Keratinocyte (primary cell): Measurements from ENCODE around the gene ZFAND6.

Experiments used
- EZH2 ChIP-seq: IDR thresholded peaks from one replicate; pipeline ENCODE4 v1.6.1; 2012; ENCODE audit warnings: inconsistent platforms, mild to moderate bottlenecking, low read length, moderate library complexity
- TF ChIP-seq, protein P1 (sequence below), 3 experiments: IDR thresholded peaks in 1 of 3; conservative IDR thresholded peaks in 1 of 3; optimal IDR thresholded peaks in 1 of 3; 2 replicates in 2 of 3; 3 replicates in 1 of 3; pipeline versions ENCODE3 to v1.5.1; 2011; ENCODE audit warnings: low read length in 3 of 3, mild to moderate bottlenecking in 3 of 3, moderate library complexity in 2 of 3, control low read depth in 1 of 3, inconsistent platforms in 1 of 3; ENCODE audit not compliant: insufficient read depth in 2 of 3; ENCODE audit errors: extremely low read depth in 1 of 3

DNA sequence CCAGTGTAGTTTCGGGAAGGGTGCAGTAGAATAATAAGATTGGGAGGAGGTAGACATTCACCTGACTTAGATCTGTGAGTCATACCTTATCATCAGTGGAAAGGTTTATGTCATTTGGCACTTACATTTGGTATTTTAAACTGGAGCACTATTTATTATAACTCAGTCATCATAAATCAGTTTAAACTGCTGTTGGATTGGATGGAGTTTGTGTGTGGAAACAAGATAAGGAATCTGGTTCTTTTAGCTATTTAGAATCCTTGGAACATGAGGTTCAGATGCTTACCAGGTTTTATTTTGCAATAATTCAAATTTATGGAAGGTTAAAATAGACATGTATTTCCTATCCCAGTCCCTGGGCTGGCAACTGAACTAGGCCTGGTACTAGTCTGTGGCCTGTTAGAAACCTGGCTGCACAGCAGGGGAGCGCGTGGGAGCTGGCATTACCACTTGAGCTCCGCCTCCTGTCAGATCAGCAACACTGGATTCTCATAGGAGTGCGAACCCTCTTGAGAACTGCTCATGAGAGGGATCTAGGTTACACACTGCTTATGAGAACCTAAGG, 34.5 kb downstream of the ZFAND6 start:
- TF ChIP-seq EZH2, result no peak
- TF ChIP-seq, protein P1, sequence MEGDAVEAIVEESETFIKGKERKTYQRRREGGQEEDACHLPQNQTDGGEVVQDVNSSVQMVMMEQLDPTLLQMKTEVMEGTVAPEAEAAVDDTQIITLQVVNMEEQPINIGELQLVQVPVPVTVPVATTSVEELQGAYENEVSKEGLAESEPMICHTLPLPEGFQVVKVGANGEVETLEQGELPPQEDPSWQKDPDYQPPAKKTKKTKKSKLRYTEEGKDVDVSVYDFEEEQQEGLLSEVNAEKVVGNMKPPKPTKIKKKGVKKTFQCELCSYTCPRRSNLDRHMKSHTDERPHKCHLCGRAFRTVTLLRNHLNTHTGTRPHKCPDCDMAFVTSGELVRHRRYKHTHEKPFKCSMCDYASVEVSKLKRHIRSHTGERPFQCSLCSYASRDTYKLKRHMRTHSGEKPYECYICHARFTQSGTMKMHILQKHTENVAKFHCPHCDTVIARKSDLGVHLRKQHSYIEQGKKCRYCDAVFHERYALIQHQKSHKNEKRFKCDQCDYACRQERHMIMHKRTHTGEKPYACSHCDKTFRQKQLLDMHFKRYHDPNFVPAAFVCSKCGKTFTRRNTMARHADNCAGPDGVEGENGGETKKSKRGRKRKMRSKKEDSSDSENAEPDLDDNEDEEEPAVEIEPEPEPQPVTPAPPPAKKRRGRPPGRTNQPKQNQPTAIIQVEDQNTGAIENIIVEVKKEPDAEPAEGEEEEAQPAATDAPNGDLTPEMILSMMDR (optimal IDR thresholded peaks at IDR 0.05 in 1 of 3, IDR thresholded peaks at IDR 0.05 in 1 of 3, conservative IDR thresholded peaks at IDR 0.05 in 1 of 3; ENCODE audit: extremely low read depth in 1 of 3, insufficient read depth in 2 of 3, low read length in 3 of 3), result no peak
